Ovary (tissue), 3 donors: ENCODE measurements around the gene ZNF587.
"Not testable (repeated sequence)": the region's sequence is repeated elsewhere in the genome, so short reads cannot be mapped to it uniquely, and the experiment has no call there.

Experiments
- CTCF ChIP-seq, 3 donors: fragments of 450-650 bp in 2 of 3; fragments of 200-600 bp in 1 of 3; IDR thresholded peaks; one replicate each; pipeline versions ENCODE4 v1.5.1 to v1.8.0; 2016 to 2022; ENCODE audit warnings: antibody characterized with exemption in 3 of 3, mild to moderate bottlenecking in 1 of 3
- EP300 ChIP-seq: sonication (generic); formaldehyde crosslinking; IDR thresholded peaks from one replicate; pipeline ENCODE4 v1.6.1; 2017; ENCODE audit warnings: antibody characterized with exemption
- POLR2A ChIP-seq: fragments of 450-650 bp; IDR thresholded peaks from one replicate; pipeline ENCODE4 v1.6.1; 2017; ENCODE audit warnings: antibody characterized with exemption, mild to moderate bottlenecking, moderate library complexity
- donor health status: DM: no; HTN: no; CAD: no.

GRCh38 chr19:57838622-57839191, 11.0 kb upstream of the ZNF587 start:
- TF ChIP-seq CTCF (IDR thresholded peaks at IDR 0.05); POLR2A; EP300: not testable (repeated sequence)
